H9 (cell line): ENCODE data around the gene PRDX2. TPM values are rescaled to one million over a fixed set of nuclear protein-coding genes. Genes with fewer than 3 reads are reported as not detected.
A peak's percentile ranks its signal among the peaks of the same experiment; 100 is the strongest.

Source experiments
- DNase-seq: peaks from one replicate; pipeline ENCODE4 v3.0.0-alpha.2; 2017
- H2AFZ ChIP-seq: one replicate; pipeline ENCODE4 v1.6.1; 2013; ENCODE audit warnings: mild to moderate bottlenecking, low read length, control low read depth, moderate library complexity
- H2AK5ac ChIP-seq: 2 replicates; pipeline ENCODE4 v1.6.1; 2013; ENCODE audit warnings: low read length, control low read depth, mixed read lengths; ENCODE audit not compliant: insufficient read length
- H2BK120ac ChIP-seq: one replicate; pipeline ENCODE4 v1.6.1; 2013; ENCODE audit warnings: low read depth, mild to moderate bottlenecking, low read length, control low read depth, inconsistent platforms; ENCODE audit not compliant: poor library complexity, severe bottlenecking
- H2BK12ac ChIP-seq: 2 replicates; pipeline ENCODE4 v1.6.1; 2013; ENCODE audit warnings: low read length, control low read depth, mixed read lengths, low read depth; ENCODE audit not compliant: insufficient read length
- H2BK15ac ChIP-seq: 2 replicates; pipeline ENCODE4 v1.6.1; 2013; ENCODE audit warnings: low read depth, low read length, control low read depth
- H2BK20ac ChIP-seq: one replicate; pipeline ENCODE4 v1.6.1; 2013; ENCODE audit warnings: low read depth, mild to moderate bottlenecking, low read length, control low read depth, inconsistent platforms; ENCODE audit not compliant: poor library complexity, severe bottlenecking
- H2BK5ac ChIP-seq: 2 replicates; pipeline ENCODE4 v1.6.1; 2013; ENCODE audit warnings: low read length, control low read depth, mixed read lengths; ENCODE audit not compliant: insufficient read length
- H3K14ac ChIP-seq: 2 replicates; pipeline ENCODE4 v1.6.1; 2013; ENCODE audit warnings: low read length, control low read depth; ENCODE audit not compliant: insufficient read depth
- H3K18ac ChIP-seq: 2 replicates; pipeline ENCODE4 v1.6.1; 2013; ENCODE audit warnings: low read depth, mild to moderate bottlenecking, mixed read lengths, low read length, control low read depth; ENCODE audit not compliant: insufficient read length
- H3K23ac ChIP-seq: 2 replicates; pipeline ENCODE4 v1.6.1; 2013; ENCODE audit warnings: low read length, control low read depth, mixed read lengths, low read depth; ENCODE audit not compliant: insufficient read length
- H3K23me2 ChIP-seq: 2 replicates; pipeline ENCODE4 v1.6.1; 2013; ENCODE audit warnings: low read depth, mild to moderate bottlenecking, mixed read lengths, low read length, control low read depth; ENCODE audit not compliant: insufficient read length, poor library complexity, severe bottlenecking
- H3K27ac ChIP-seq: 2 replicates; pipeline ENCODE4 v1.5.1; 2013; ENCODE audit warnings: low read length, control low read depth, mixed read lengths, low read depth; ENCODE audit not compliant: insufficient read length
- H3K27me3 ChIP-seq: 2 replicates; pipeline ENCODE4 v1.6.1; 2013; ENCODE audit warnings: low read length, control low read depth, inconsistent platforms; ENCODE audit not compliant: insufficient read depth
- H3K4ac ChIP-seq: 2 replicates; pipeline ENCODE4 v1.6.1; 2013; ENCODE audit warnings: low read depth, mild to moderate bottlenecking, control low read depth, inconsistent platforms, low read length, moderate library complexity
- H3K4me1 ChIP-seq: 2 replicates; pipeline ENCODE4 v1.6.1; 2013; ENCODE audit warnings: low read length, control low read depth, inconsistent platforms; ENCODE audit not compliant: insufficient read depth
- H3K4me2 ChIP-seq: 2 replicates; pipeline ENCODE4 v1.6.1; 2013; ENCODE audit warnings: low read length, control low read depth, mixed read lengths; ENCODE audit not compliant: insufficient read length, insufficient read depth
- H3K56ac ChIP-seq: 2 replicates; pipeline ENCODE4 v1.6.1; 2013; ENCODE audit warnings: low read depth, mild to moderate bottlenecking, mixed read lengths, low read length, control low read depth; ENCODE audit not compliant: insufficient read length
- H3K79me1 ChIP-seq: 2 replicates; pipeline ENCODE4 v1.6.1; 2013; ENCODE audit warnings: low read depth, mild to moderate bottlenecking, moderate library complexity, low read length, control low read depth, inconsistent platforms; ENCODE audit not compliant: insufficient read depth, poor library complexity, severe bottlenecking
- H3K79me2 ChIP-seq: 2 replicates; pipeline ENCODE4 v1.6.1; 2013; ENCODE audit warnings: low read length, control low read depth, inconsistent platforms; ENCODE audit not compliant: insufficient read depth
- H3K9ac ChIP-seq: 2 replicates; pipeline ENCODE4 v1.6.1; 2013; ENCODE audit warnings: low read length, control low read depth, mixed read lengths; ENCODE audit not compliant: insufficient read length; ENCODE audit errors: extremely low read depth
- H3K9me3 ChIP-seq: one replicate; pipeline ENCODE4 v1.6.1; 2013; ENCODE audit warnings: low read depth, low read length, inconsistent platforms; ENCODE audit not compliant: control insufficient read depth
- H3T11ph ChIP-seq: one replicate; pipeline ENCODE4 v1.6.1; 2013; ENCODE audit warnings: mild to moderate bottlenecking, low read length, control low read depth, inconsistent platforms
- H4K20me1 ChIP-seq: one replicate; pipeline ENCODE4 v1.6.1; 2013; ENCODE audit not compliant: control insufficient read depth, insufficient read length, insufficient read depth
- H4K5ac ChIP-seq: 2 replicates; pipeline ENCODE4 v1.6.1; 2013; ENCODE audit warnings: low read depth, mild to moderate bottlenecking, mixed read lengths, low read length, control low read depth; ENCODE audit not compliant: insufficient read length
- H4K8ac ChIP-seq: replicated peaks from 2 replicates; pipeline ENCODE4 v1.6.1; 2013; ENCODE audit warnings: low read length, control low read depth, mixed read lengths, low read depth; ENCODE audit not compliant: insufficient read length
- H4K91ac ChIP-seq: 2 replicates; pipeline ENCODE4 v1.6.1; 2013; ENCODE audit warnings: low read depth, mild to moderate bottlenecking, moderate library complexity, mixed read lengths, low read length, control low read depth; ENCODE audit not compliant: insufficient read length
- H3K27ac Mint-ChIP-seq, 3 experiments: 2 replicates in 2 of 3; 3 replicates in 1 of 3; pipeline ENCODE4 v1.8.0; 2020 to 2021; ENCODE audit warnings: mixed read lengths in 3 of 3, mild to moderate bottlenecking in 1 of 3, moderate library complexity in 1 of 3
- H3K27me3 Mint-ChIP-seq: 2 replicates; pipeline ENCODE4 v1.8.0; 2021; ENCODE audit warnings: low read depth, mild to moderate bottlenecking, moderate library complexity, mixed read lengths
- H3K36me3 Mint-ChIP-seq, 3 experiments: 2 replicates in 2 of 3; 3 replicates in 1 of 3; pipeline ENCODE4 v1.8.0; 2020 to 2021; ENCODE audit warnings: low read depth in 3 of 3, mixed read lengths in 3 of 3; ENCODE audit not compliant: insufficient read depth in 1 of 3
- H3K4me1 Mint-ChIP-seq, 2 experiments: 2 replicates each; pipeline ENCODE4 v1.8.0; 2020; ENCODE audit warnings: mixed read lengths in 2 of 2
- H3K4me3 Mint-ChIP-seq, 2 experiments: 2 replicates in 1 of 2; 3 replicates in 1 of 2; pipeline ENCODE4 v1.8.0; 2020 to 2021; ENCODE audit warnings: mild to moderate bottlenecking in 2 of 2, mixed read lengths in 2 of 2, moderate library complexity in 1 of 2
- H3K9me3 Mint-ChIP-seq, 2 experiments: 2 replicates in 1 of 2; 3 replicates in 1 of 2; pipeline ENCODE4 v1.8.0; 2020; ENCODE audit warnings: mild to moderate bottlenecking in 2 of 2, mixed read lengths in 2 of 2, moderate library complexity in 1 of 2
- CTCF ChIP-seq: fragments of 200-600 bp; sonication (generic); conservative IDR thresholded peaks from 3 replicates; pipeline ENCODE4 v1.8.0; 2021; ENCODE audit warnings: antibody characterized with exemption, mild to moderate bottlenecking
- WGBS: extraction: QIAGEN DNeasy Blood & Tissue Kit; methylation state at CpG from one replicate; pipeline ENCODE4 v1.1.7; 2013; ENCODE audit warnings: missing lambda C conversion rate, low lambda C conversion rate, mixed read lengths; ENCODE audit not compliant: insufficient read length; ENCODE audit errors: extremely low coverage; 5-methylcytosine and 5-hydroxymethylcytosine counted together
- total RNA-seq: library from RNA; stranded (reverse); gene quantifications from 2 replicates; pipeline ENCODE4 v1.2.1, GENCODE V29; 2021

PRDX2 gene
- total RNA-seq, 1 experiment from 2014 or later, result 468 TPM

DNA sequence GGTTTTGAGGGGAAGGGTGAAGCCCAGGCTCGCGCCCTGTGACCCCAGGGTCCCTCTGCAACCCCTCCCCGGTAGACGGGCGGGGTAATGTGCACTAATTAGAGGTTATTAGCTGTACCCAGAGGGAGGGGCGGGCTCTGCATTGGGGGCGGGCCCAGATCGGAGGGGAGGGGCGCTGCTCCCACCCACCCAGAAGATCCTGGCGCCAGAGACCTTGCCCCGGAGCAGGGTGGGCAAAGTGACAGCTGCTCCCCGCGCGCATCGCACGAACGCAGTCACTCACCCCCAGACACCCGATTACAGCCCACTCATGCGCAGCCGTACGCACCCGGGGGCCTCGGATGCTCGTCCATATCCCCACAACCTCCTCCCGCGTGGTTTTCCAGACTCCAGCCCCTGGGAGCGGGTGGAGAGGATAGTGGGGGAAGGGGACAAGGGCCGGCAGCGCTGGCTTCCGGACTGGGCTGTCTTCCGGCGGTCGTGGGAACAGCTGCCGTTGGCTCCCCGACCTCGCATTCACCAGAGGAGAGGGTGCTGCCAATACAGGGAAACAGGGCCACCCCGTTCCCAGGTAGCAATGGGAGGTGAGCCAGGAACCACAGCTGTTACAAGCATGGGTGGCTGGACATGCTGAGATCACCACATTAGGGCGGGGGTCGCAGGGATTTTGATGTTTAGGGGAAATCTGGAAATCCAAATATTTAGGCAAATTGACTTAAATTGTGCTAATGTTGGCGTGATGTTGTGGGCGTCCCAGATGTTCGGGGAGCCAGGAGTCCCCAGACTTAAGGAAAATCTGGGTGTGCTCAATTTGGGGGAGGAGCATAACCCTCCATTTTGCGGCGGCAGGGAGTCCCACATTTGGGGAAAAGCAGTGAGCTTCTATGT lies 23.3 kb downstream of the PRDX2 start:
- no peak overlapping the region for H2BK120ac ChIP-seq
- no peak overlapping the region for H3K18ac ChIP-seq
- no peaks in the 10 kb centered on the region for H3K4me1 ChIP-seq
- TF ChIP-seq CTCF, result no peak
- H3K79me1 ChIP-seq, result no peaks in the 10 kb centered on the region
- Mint-ChIP-seq H3K27me3 (no peaks in the 10 kb centered on the region; the same call in 1 of the 2 replicates), H3K27ac (peak overlapping the region in 2 of 3 experiments; percentile 59 to 91; a peak in 3 of 7 replicates), H3K36me3 (peaks cover 8 to 13% (median 12%) of the 10 kb centered on the region in 3 experiments; a peak in 6 of 7 replicates), H3K9me3 (no peaks in the 10 kb centered on the region), H3K4me1 (peaks cover 24 to 25% of the 10 kb centered on the region in 2 experiments), H3K4me3 (peak overlapping the region; percentile 69 to 85)
- H3K56ac ChIP-seq, result no peak overlapping the region
- no peaks in the 10 kb centered on the region for H4K20me1 ChIP-seq
- H3K79me2 ChIP-seq, result no peaks in the 10 kb centered on the region
- DNase-seq, result peak; percentile 63
- H3K27me3 ChIP-seq, result no peaks in the 10 kb centered on the region
- H3K23me2 ChIP-seq, result peaks cover 25% of the 10 kb centered on the region
- no peak overlapping the region for H2AFZ ChIP-seq
- no peak overlapping the region for H4K5ac ChIP-seq
- H4K8ac ChIP-seq, result no peak overlapping the region
- H3K9me3 ChIP-seq, result no peaks in the 10 kb centered on the region
- no peak overlapping the region for H2AK5ac ChIP-seq
- H2BK5ac ChIP-seq, result no peak overlapping the region
- H2BK15ac ChIP-seq, result no peak overlapping the region
- no peak overlapping the region for H4K91ac ChIP-seq
- no peak overlapping the region for H3T11ph ChIP-seq
- H2BK12ac ChIP-seq, result no peak overlapping the region
- no peak overlapping the region for H2BK20ac ChIP-seq
- H3K14ac ChIP-seq, result no peak overlapping the region
- H3K27ac ChIP-seq, result no peak overlapping the region
- peak overlapping the region; percentile 5 for H3K9ac ChIP-seq
- no peak overlapping the region for H3K4ac ChIP-seq
- no CpG with 5 or more reads among the region's 44 CpGs for WGBS
- peak overlapping the region; percentile 78 for H3K4me2 ChIP-seq
- H3K23ac ChIP-seq, result no peak overlapping the region
